ENCODE results near the gene DCST1.
A peak's percentile ranks its signal among the peaks of the same experiment; 100 is the strongest.

The DCST1 gene

GRCh38 chr1:155057104-155057503 is 23.5 kb downstream of the DCST1 start:
- TF ChIP-seq POLR2A (IDR thresholded peaks at IDR 0.05; ENCODE audit: low read length) (no peak), GATA1 (IDR thresholded peaks at IDR 0.05; ENCODE audit: low read depth, low read length) (no peak)
- DNase-seq, result no peak

- TF ChIP-seq GATA1 (IDR thresholded peaks at IDR 0.05; ENCODE audit: low read depth, low read length) (no peak), POLR2A (IDR thresholded peaks at IDR 0.05; ENCODE audit: low read length) (no peak)
- DNase-seq, result no peak
Observed at GRCh38 chr1:155057788-155058211, 24.2 kb downstream of the DCST1 start.

- TF ChIP-seq POLR2A (IDR thresholded peaks at IDR 0.05; ENCODE audit: low read length), result no peak
- TF ChIP-seq GATA1 (IDR thresholded peaks at IDR 0.05; ENCODE audit: low read depth, low read length), result no peak
- no peak for DNase-seq
Observed at GRCh38 chr1:155060736-155061135, 27.1 kb downstream of the DCST1 start.

GRCh38 chr1:155061381-155062150 is 27.9 kb downstream of the DCST1 start:
- peak; percentile 87 to 93 for DNase-seq
- TF ChIP-seq POLR2A (IDR thresholded peaks at IDR 0.05; ENCODE audit: low read length) (no peak), GATA1 (IDR thresholded peaks at IDR 0.05; ENCODE audit: low read depth, low read length) (no peak)

- no peak for DNase-seq
- no peak for TF ChIP-seq GATA1 (IDR thresholded peaks at IDR 0.05; ENCODE audit: low read depth, low read length)
- TF ChIP-seq POLR2A (IDR thresholded peaks at IDR 0.05; ENCODE audit: low read length), result no peak
Observed at GRCh38 chr1:155062151-155062686, 28.6 kb downstream of the DCST1 start.

- no peak for TF ChIP-seq POLR2A (IDR thresholded peaks at IDR 0.05; ENCODE audit: low read length)
- no peak for TF ChIP-seq GATA1 (IDR thresholded peaks at IDR 0.05; ENCODE audit: low read depth, low read length)
- peak; percentile 72 to 79 for DNase-seq
Observed at GRCh38 chr1:155062702-155063411, 29.2 kb downstream of the DCST1 start.

GRCh38 chr1:155063550-155064110 is 30.0 kb downstream of the DCST1 start, which contains the start of gene EFNA4:
EFNA4 (plus strand) TSS chr1:155063740; CDS start chr1:155063824, 84 bp downstream.
- DNase-seq, result peak; percentile 70 to 75
- TF ChIP-seq GATA1 (IDR thresholded peaks at IDR 0.05; ENCODE audit: low read depth, low read length) (no peak), POLR2A (IDR thresholded peaks at IDR 0.05; ENCODE audit: low read length) (no peak)

GRCh38 chr1:155064111-155064831 is 30.6 kb downstream of the DCST1 start:
- TF ChIP-seq GATA1 (IDR thresholded peaks at IDR 0.05; ENCODE audit: low read depth, low read length), result no peak
- TF ChIP-seq POLR2A (IDR thresholded peaks at IDR 0.05; ENCODE audit: low read length), result no peak
- no peak for DNase-seq

- DNase-seq, result no peak
- TF ChIP-seq GATA1 (IDR thresholded peaks at IDR 0.05; ENCODE audit: low read depth, low read length), result no peak
- no peak for TF ChIP-seq POLR2A (IDR thresholded peaks at IDR 0.05; ENCODE audit: low read length)
Observed at GRCh38 chr1:155064832-155065429, 31.3 kb downstream of the DCST1 start.

GRCh38 chr1:155066777-155067176 is 33.2 kb downstream of the DCST1 start:
- no peak for DNase-seq
- TF ChIP-seq POLR2A (IDR thresholded peaks at IDR 0.05; ENCODE audit: low read length) (no peak), GATA1 (IDR thresholded peaks at IDR 0.05; ENCODE audit: low read depth, low read length) (no peak)

- DNase-seq, result no peak
- no peak for TF ChIP-seq POLR2A (IDR thresholded peaks at IDR 0.05; ENCODE audit: low read length)
- TF ChIP-seq GATA1 (IDR thresholded peaks at IDR 0.05; ENCODE audit: low read depth, low read length), result no peak
Observed at GRCh38 chr1:155068599-155068998, 35.0 kb downstream of the DCST1 start.

- DNase-seq, result no peak
- no peak for TF ChIP-seq POLR2A (IDR thresholded peaks at IDR 0.05; ENCODE audit: low read length)
- TF ChIP-seq GATA1 (IDR thresholded peaks at IDR 0.05; ENCODE audit: low read depth, low read length), result no peak
Observed at GRCh38 chr1:155069551-155070157, 36.0 kb downstream of the DCST1 start.

GRCh38 chr1:155070158-155070621 is 36.6 kb downstream of the DCST1 start:
- no peak for TF ChIP-seq POLR2A (IDR thresholded peaks at IDR 0.05; ENCODE audit: low read length)
- TF ChIP-seq GATA1 (IDR thresholded peaks at IDR 0.05; ENCODE audit: low read depth, low read length), result no peak

More at GRCh38 chr1:155070158-155070621, 36.6 kb downstream of the DCST1 start:
- DNase-seq, result no peak

Data from erythroblast (primary cell).